HCT116 (cell line): ENCODE results near the gene UCN2. TPM values are rescaled to one million over a fixed set of nuclear protein-coding genes. Genes with fewer than 3 reads are reported as not detected.

Experiments used
- ATAC-seq: fragments of 200-7000 bp; cut with Tn5 transposase; 2 replicates; pipeline ENCODE4 v1.9.1; 2020; ENCODE audit warnings: mild to moderate bottlenecking, moderate library complexity
- BruUV-seq: library from RNA; stranded (reverse); fragments of 400-500 nt; replicated peaks from 2 replicates; lab custom pipeline; 2021; lab: Mats Ljungman, UMichigan
- CTCF ChIA-PET: fragments of 300-600 bp; sonication (Branson Sonifier 250); formaldehyde crosslinking; loops from one replicate; lab custom pipeline; 2021; ENCODE audit warnings: antibody characterized with exemption; lab: Charles Lee
- POLR2A ChIA-PET: fragments of 300-600, 350-600 bp; sonication (Branson Sonifier 250); formaldehyde crosslinking; loops from one replicate; lab custom pipeline; 2021; ENCODE audit warnings: antibody characterized with exemption; lab: Charles Lee
- RAD21 ChIA-PET, 2 experiments: fragments of 300-600 bp; sonication (Branson Sonifier 250); formaldehyde crosslinking; loops; one replicate each; lab custom pipeline; 2023; ENCODE audit warnings: low total read pairs in 2 of 2; ENCODE audit not compliant: uncharacterized antibody in 2 of 2, unreplicated experiment in 2 of 2, low non-redundant PET in 1 of 2; lab: Charles Lee
- DNase-seq: peaks from one replicate; pipeline ENCODE4 v3.0.0-alpha.2; 2010; ENCODE audit warnings: low read depth, low spot score
- H2AFZ ChIP-seq: fragments of 200-600 bp; shearing (Covaris generic), sonication (generic); 2 replicates; pipeline ENCODE4 v1.6.1; 2017; ENCODE audit warnings: low read depth, mixed run types, mixed read lengths, antibody characterized with exemption, low read length; ENCODE audit not compliant: poor library complexity, severe bottlenecking
- H3K27ac ChIP-seq: 2 replicates; pipeline ENCODE4 v1.5.1; 2012; ENCODE audit warnings: low read depth, low read length
- H3K27me3 ChIP-seq: fragments of 200-600 bp; sonication (generic); 2 replicates; pipeline ENCODE4 v1.6.1; 2016; ENCODE audit warnings: mixed run types, low read length, mixed read lengths; ENCODE audit not compliant: insufficient read depth
- H3K36me3 ChIP-seq, 2 experiments: fragments of 200-500 bp in 1 of 2; fragments of 200-600 bp in 1 of 2; sonication (Bioruptor generic) in 1 of 2; sonication (generic) in 1 of 2; 2 replicates each; pipeline versions ENCODE4 v1.5.1 to v1.6.1; 2014 to 2016; ENCODE audit warnings: low read length in 2 of 2, inconsistent platforms in 1 of 2, mixed read lengths in 1 of 2, mixed run types in 1 of 2; ENCODE audit not compliant: insufficient read depth in 2 of 2, control insufficient read depth in 1 of 2
- H3K4me1 ChIP-seq, 2 experiments: fragments of 200-600 bp in 1 of 2; sonication (generic) in 1 of 2; 2 replicates each; pipeline versions ENCODE4 v1.5.1 to v1.6.1; 2012 to 2017; ENCODE audit warnings: low read length in 2 of 2, inconsistent platforms in 1 of 2, mild to moderate bottlenecking in 1 of 2, mixed read lengths in 1 of 2, mixed run types in 1 of 2, moderate library complexity in 1 of 2; ENCODE audit not compliant: insufficient read depth in 2 of 2, control insufficient read depth in 1 of 2
- H3K4me2 ChIP-seq: fragments of 200-600 bp; sonication (generic); 2 replicates; pipeline ENCODE4 v1.6.1; 2017; ENCODE audit warnings: mixed run types, low read length, mixed read lengths
- H3K4me3 ChIP-seq, 2 experiments: fragments of 200-600 bp in 1 of 2; sonication (generic) in 1 of 2; replicated peaks in 1 of 2; 2 replicates each; pipeline ENCODE4 v1.5.1; 2011 to 2016; ENCODE audit warnings: low read length in 2 of 2, control low read depth in 1 of 2, low read depth in 1 of 2, mild to moderate bottlenecking in 1 of 2, mixed read lengths in 1 of 2, mixed run types in 1 of 2
- H3K79me2 ChIP-seq: fragments of 200-600 bp; sonication (generic); 2 replicates; pipeline ENCODE4 v1.6.1; 2017; ENCODE audit warnings: mild to moderate bottlenecking, mixed run types, low read length, moderate library complexity, mixed read lengths; ENCODE audit not compliant: insufficient read depth
- H3K9ac ChIP-seq: fragments of 200-600 bp; sonication (generic); 2 replicates; pipeline ENCODE4 v1.6.1; 2016; ENCODE audit warnings: low read length, mixed read lengths
- H3K9me2 ChIP-seq: fragments of 200-600 bp; sonication (generic), shearing (Covaris generic); 2 replicates; pipeline ENCODE4 v1.6.1; 2017; ENCODE audit warnings: mixed run types, mild to moderate bottlenecking, moderate library complexity; ENCODE audit not compliant: insufficient read depth
- H3K9me3 ChIP-seq, 2 experiments: fragments of 200-500 bp in 1 of 2; fragments of 200-600 bp in 1 of 2; sonication (Bioruptor generic) in 1 of 2; sonication (generic) in 1 of 2; 2 replicates each; pipeline ENCODE4 v1.6.1; 2014 to 2017; ENCODE audit warnings: low read length in 2 of 2, mixed read lengths in 2 of 2, inconsistent platforms in 1 of 2, low read depth in 1 of 2, mild to moderate bottlenecking in 1 of 2, mixed run types in 1 of 2, moderate library complexity in 1 of 2; ENCODE audit not compliant: control insufficient read depth in 1 of 2, insufficient read depth in 1 of 2
- H4K20me1 ChIP-seq: fragments of 200-600 bp; sonication (generic), shearing (Covaris generic); 2 replicates; pipeline ENCODE4 v1.6.1; 2017; ENCODE audit warnings: mixed run types, mild to moderate bottlenecking, moderate library complexity; ENCODE audit not compliant: insufficient read depth
- ATF3 ChIP-seq: IDR thresholded peaks from 2 replicates; pipeline ENCODE4 v1.6.1; 2012
- CTCF ChIP-seq, 3 experiments: fragments of 200-600 bp in 1 of 3; sonication (generic) in 1 of 3; IDR thresholded peaks in 2 of 3; conservative IDR thresholded peaks in 1 of 3; 2 replicates each; pipeline ENCODE4 v1.5.1; 2012 to 2017; ENCODE audit warnings: low read depth in 2 of 3, low read length in 2 of 3, antibody characterized with exemption in 1 of 3, borderline replicate concordance in 1 of 3, control low read depth in 1 of 3, mild to moderate bottlenecking in 1 of 3, mixed read lengths in 1 of 3, mixed run types in 1 of 3, moderate library complexity in 1 of 3; ENCODE audit not compliant: insufficient read depth in 1 of 3
- EGR1 ChIP-seq: IDR thresholded peaks from 2 replicates; pipeline ENCODE4 v1.6.1; 2012; ENCODE audit warnings: low read depth
- EZH2 ChIP-seq: fragments of 200-600 bp; sonication (generic); IDR thresholded peaks from 2 replicates; pipeline ENCODE4 v1.6.1; 2017; ENCODE audit warnings: antibody characterized with exemption, mixed run types
- FOSL1 ChIP-seq: IDR thresholded peaks from 2 replicates; pipeline ENCODE4 v1.6.1; 2012; ENCODE audit warnings: low read depth
- JUND ChIP-seq: IDR thresholded peaks from 2 replicates; pipeline ENCODE4 v1.6.1; 2012
- POLR2A ChIP-seq: IDR thresholded peaks from 2 replicates; pipeline ENCODE4 v1.7.0; 2011; ENCODE audit warnings: borderline replicate concordance; ENCODE audit not compliant: insufficient read depth, insufficient read length; ENCODE audit errors: extremely low read depth
- POLR2AphosphoS5 ChIP-seq: IDR thresholded peaks from 2 replicates; pipeline ENCODE4 v1.6.1; 2011; ENCODE audit warnings: mild to moderate bottlenecking, low read depth, low read length, moderate library complexity
- SIN3A ChIP-seq: IDR thresholded peaks from 2 replicates; pipeline ENCODE4 v1.6.1; 2012; ENCODE audit warnings: low read depth
- SP1 ChIP-seq: IDR thresholded peaks from 2 replicates; pipeline ENCODE4 v1.6.1; 2012; ENCODE audit warnings: low read depth
- SRF ChIP-seq: IDR thresholded peaks from 2 replicates; pipeline ENCODE4 v1.6.1; 2012; ENCODE audit warnings: low read depth
- TCF7L2 ChIP-seq: IDR thresholded peaks from 2 replicates; pipeline ENCODE4 v1.7.0; 2011; ENCODE audit warnings: borderline replicate concordance, inconsistent platforms; ENCODE audit not compliant: insufficient read depth, insufficient read length; ENCODE audit errors: extremely low read depth
- YY1 ChIP-seq: IDR thresholded peaks from 2 replicates; pipeline ENCODE4 v1.6.1; 2011; ENCODE audit warnings: low read length, low read depth, moderate library complexity, mild to moderate bottlenecking; ENCODE audit not compliant: insufficient replicate concordance; ENCODE audit errors: extremely low read depth
- ZBTB33 ChIP-seq: IDR thresholded peaks from 2 replicates; pipeline ENCODE4 v1.6.1; 2011; ENCODE audit warnings: mild to moderate bottlenecking, low read length, moderate library complexity; ENCODE audit not compliant: insufficient replicate concordance; ENCODE audit errors: extremely low read depth
- ZFX ChIP-seq: fragments of 450-650 bp; IDR thresholded peaks from 2 replicates; pipeline ENCODE4 v1.6.1; 2017
- ZNF274 ChIP-seq: fragments of 200-500 bp; sonication (Bioruptor generic); IDR thresholded peaks from 2 replicates; pipeline ENCODE4 v1.6.1; 2014; ENCODE audit warnings: mild to moderate bottlenecking, low read depth, low read length, inconsistent platforms
- intact Hi-C: fragments of 100-400 bp; cut with micrococcal nuclease; formaldehyde crosslinking; loops from 2 replicates; pipeline ENCODE4 v1.10.0; 2022
- total RNA-seq: library from RNA; stranded (reverse); gene quantifications from one replicate; pipeline ENCODE4 v1.2.1, GENCODE V29; 2021; ENCODE audit not compliant: unreplicated experiment
- TF ChIP-seq, protein P1 (sequence below): IDR thresholded peaks from 2 replicates; pipeline ENCODE4 v1.6.1; 2012; ENCODE audit warnings: low read depth

Gene UCN2
- total RNA-seq, 1 experiment from 2014 or later, result 1.5 TPM

DNA sequence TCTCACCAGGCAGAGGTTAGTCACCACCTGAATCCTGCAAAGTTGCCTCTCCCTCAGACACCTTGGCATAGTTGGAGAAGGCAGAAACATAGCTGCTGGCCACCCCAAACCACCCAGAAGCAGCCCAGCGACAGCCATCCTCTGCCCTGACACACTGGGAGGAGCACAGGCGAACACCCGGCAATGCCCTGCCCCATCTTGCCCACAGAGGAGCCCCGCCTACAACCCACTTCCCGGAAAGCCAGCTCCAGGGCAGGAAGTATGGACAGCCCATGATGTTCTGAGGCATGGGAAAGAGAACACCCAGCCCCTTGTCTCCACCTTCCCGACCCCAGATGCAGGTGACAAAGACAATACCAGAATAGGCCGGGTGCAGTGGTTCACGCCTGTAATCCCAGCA is 47.0 kb downstream of the UCN2 start (continued):
- TF ChIP-seq SIN3A, result no peak

DNA sequence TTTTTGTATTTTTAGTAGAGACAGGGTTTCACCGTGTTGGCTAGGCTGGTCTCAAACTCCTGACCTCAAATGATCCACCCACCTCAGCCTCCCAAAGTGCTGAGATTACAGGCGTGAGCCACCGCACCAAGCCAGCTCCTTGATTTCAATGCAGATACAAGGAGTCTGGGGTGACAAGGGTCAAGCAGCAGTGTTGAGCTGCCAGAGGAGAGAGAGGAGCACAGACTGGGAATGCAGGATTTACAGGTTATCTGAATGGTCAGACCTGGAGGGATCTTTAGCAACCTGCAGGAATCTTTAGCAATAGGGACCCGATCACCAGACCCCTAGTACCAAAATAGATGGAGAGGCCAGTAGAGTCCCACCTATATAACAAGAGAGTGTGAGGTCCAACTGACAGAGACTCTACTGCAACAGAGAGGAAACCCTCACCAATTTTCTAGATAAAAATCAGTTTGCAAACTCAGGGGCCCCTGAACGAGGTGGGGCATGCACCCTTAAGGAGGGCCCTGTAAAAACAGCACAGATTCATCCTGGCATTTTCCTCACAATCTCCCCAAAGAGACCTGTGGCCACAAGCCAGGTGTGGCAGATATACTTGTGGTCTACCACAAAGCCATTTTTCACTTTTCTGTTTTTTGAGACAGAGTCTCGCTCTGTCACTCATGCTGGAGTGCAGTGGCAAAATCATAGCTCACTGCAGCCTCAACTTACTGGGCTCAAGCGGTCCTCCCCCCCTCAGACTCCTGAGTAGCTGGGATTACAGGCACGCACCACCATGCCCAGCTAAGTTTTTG is 49.0 kb downstream of the UCN2 start:
- RAD21 ChIA-PET, result no interaction called here
- DNase-seq, result no peak

More for the DNA sequence above, 49.0 kb downstream of the UCN2 start:
- Histone ChIP-seq H3K4me1 (peaks cover 2 to 3% of the 10 kb centered on the region in 2 experiments; a peak in 2 of 4 replicates), H4K20me1 (no peaks in the 10 kb centered on the region), H3K9me3 (no peaks in the 10 kb centered on the region), H2AFZ (no peak overlapping the region), H3K9ac (no peak overlapping the region), H3K79me2 (no peaks in the 10 kb centered on the region), H3K36me3 (no peaks in the 10 kb centered on the region), H3K4me3 (no peak overlapping the region), H3K4me2 (no peak overlapping the region), H3K9me2 (no peaks in the 10 kb centered on the region), H3K27me3 (no peaks in the 10 kb centered on the region), H3K27ac (no peak overlapping the region)
- ChIA-PET POLR2A (no interaction called here), CTCF (interaction anchor here (1.0 kb wide), 1 partner anchor 78 kb away, joined by 3 read pairs; no protein-coding TSS in a partner anchor)
- TF ChIP-seq EGR1, result no peak
- TF ChIP-seq CTCF (IDR thresholded peaks at IDR 0.05 in 2 of 3, conservative IDR thresholded peaks at IDR 0.05 in 1 of 3; ENCODE audit: borderline replicate concordance in 1 of 3, insufficient read depth in 1 of 3, low read depth in 2 of 3, low read length in 2 of 3), result no peak
- TF ChIP-seq ZBTB33, result no peak
- no peak for TF ChIP-seq ZNF274
- TF ChIP-seq ATF3, result no peak
- TF ChIP-seq JUND, result no peak
- no peak for TF ChIP-seq ZFX
- TF ChIP-seq, protein P1, sequence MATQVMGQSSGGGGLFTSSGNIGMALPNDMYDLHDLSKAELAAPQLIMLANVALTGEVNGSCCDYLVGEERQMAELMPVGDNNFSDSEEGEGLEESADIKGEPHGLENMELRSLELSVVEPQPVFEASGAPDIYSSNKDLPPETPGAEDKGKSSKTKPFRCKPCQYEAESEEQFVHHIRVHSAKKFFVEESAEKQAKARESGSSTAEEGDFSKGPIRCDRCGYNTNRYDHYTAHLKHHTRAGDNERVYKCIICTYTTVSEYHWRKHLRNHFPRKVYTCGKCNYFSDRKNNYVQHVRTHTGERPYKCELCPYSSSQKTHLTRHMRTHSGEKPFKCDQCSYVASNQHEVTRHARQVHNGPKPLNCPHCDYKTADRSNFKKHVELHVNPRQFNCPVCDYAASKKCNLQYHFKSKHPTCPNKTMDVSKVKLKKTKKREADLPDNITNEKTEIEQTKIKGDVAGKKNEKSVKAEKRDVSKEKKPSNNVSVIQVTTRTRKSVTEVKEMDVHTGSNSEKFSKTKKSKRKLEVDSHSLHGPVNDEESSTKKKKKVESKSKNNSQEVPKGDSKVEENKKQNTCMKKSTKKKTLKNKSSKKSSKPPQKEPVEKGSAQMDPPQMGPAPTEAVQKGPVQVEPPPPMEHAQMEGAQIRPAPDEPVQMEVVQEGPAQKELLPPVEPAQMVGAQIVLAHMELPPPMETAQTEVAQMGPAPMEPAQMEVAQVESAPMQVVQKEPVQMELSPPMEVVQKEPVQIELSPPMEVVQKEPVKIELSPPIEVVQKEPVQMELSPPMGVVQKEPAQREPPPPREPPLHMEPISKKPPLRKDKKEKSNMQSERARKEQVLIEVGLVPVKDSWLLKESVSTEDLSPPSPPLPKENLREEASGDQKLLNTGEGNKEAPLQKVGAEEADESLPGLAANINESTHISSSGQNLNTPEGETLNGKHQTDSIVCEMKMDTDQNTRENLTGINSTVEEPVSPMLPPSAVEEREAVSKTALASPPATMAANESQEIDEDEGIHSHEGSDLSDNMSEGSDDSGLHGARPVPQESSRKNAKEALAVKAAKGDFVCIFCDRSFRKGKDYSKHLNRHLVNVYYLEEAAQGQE, result no peak
- no peak for TF ChIP-seq SRF
- no peak for TF ChIP-seq POLR2A
- TF ChIP-seq YY1, result no peak
- TF ChIP-seq POLR2AphosphoS5, result no peak
- TF ChIP-seq EZH2, result no peak
- no peak for TF ChIP-seq SP1
- no peak for TF ChIP-seq FOSL1
- no peak for TF ChIP-seq TCF7L2
- intact Hi-C loops, result no loop called here
- no peak for ATAC-seq
- no TSS peak for BruUV-seq
